HCT116 (cell line): ENCODE data around the gene SLFN12L. TPM values are rescaled to one million over a fixed set of nuclear protein-coding genes. Genes with fewer than 3 reads are reported as not detected.
"Not testable (repeated sequence)": the region's sequence is repeated elsewhere in the genome, so short reads cannot be mapped to it uniquely, and the experiment has no call there.

Experiments used
- ATAC-seq: fragments of 200-7000 bp; cut with Tn5 transposase; 2 replicates; pipeline ENCODE4 v1.9.1; 2020; ENCODE audit warnings: mild to moderate bottlenecking, moderate library complexity
- BruUV-seq: library from RNA; stranded (reverse); fragments of 400-500 nt; replicated peaks from 2 replicates; lab custom pipeline; 2021; lab: Mats Ljungman, UMichigan
- CTCF ChIA-PET: fragments of 300-600 bp; sonication (Branson Sonifier 250); formaldehyde crosslinking; loops from one replicate; lab custom pipeline; 2021; ENCODE audit warnings: antibody characterized with exemption; lab: Charles Lee
- POLR2A ChIA-PET: fragments of 300-600, 350-600 bp; sonication (Branson Sonifier 250); formaldehyde crosslinking; loops from one replicate; lab custom pipeline; 2021; ENCODE audit warnings: antibody characterized with exemption; lab: Charles Lee
- RAD21 ChIA-PET, 2 experiments: fragments of 300-600 bp; sonication (Branson Sonifier 250); formaldehyde crosslinking; loops; one replicate each; lab custom pipeline; 2023; ENCODE audit warnings: low total read pairs in 2 of 2; ENCODE audit not compliant: uncharacterized antibody in 2 of 2, unreplicated experiment in 2 of 2, low non-redundant PET in 1 of 2; lab: Charles Lee
- DNase-seq: peaks from one replicate; pipeline ENCODE4 v3.0.0-alpha.2; 2010; ENCODE audit warnings: low read depth, low spot score
- H2AFZ ChIP-seq: fragments of 200-600 bp; shearing (Covaris generic), sonication (generic); 2 replicates; pipeline ENCODE4 v1.6.1; 2017; ENCODE audit warnings: low read depth, mixed run types, mixed read lengths, antibody characterized with exemption, low read length; ENCODE audit not compliant: poor library complexity, severe bottlenecking
- H3K27ac ChIP-seq: 2 replicates; pipeline ENCODE4 v1.5.1; 2012; ENCODE audit warnings: low read depth, low read length
- H3K27me3 ChIP-seq: fragments of 200-600 bp; sonication (generic); 2 replicates; pipeline ENCODE4 v1.6.1; 2016; ENCODE audit warnings: mixed run types, low read length, mixed read lengths; ENCODE audit not compliant: insufficient read depth
- H3K36me3 ChIP-seq, 2 experiments: fragments of 200-500 bp in 1 of 2; fragments of 200-600 bp in 1 of 2; sonication (Bioruptor generic) in 1 of 2; sonication (generic) in 1 of 2; 2 replicates each; pipeline versions ENCODE4 v1.5.1 to v1.6.1; 2014 to 2016; ENCODE audit warnings: low read length in 2 of 2, inconsistent platforms in 1 of 2, mixed read lengths in 1 of 2, mixed run types in 1 of 2; ENCODE audit not compliant: insufficient read depth in 2 of 2, control insufficient read depth in 1 of 2
- H3K4me1 ChIP-seq, 2 experiments: fragments of 200-600 bp in 1 of 2; sonication (generic) in 1 of 2; 2 replicates each; pipeline versions ENCODE4 v1.5.1 to v1.6.1; 2012 to 2017; ENCODE audit warnings: low read length in 2 of 2, inconsistent platforms in 1 of 2, mild to moderate bottlenecking in 1 of 2, mixed read lengths in 1 of 2, mixed run types in 1 of 2, moderate library complexity in 1 of 2; ENCODE audit not compliant: insufficient read depth in 2 of 2, control insufficient read depth in 1 of 2
- H3K4me2 ChIP-seq: fragments of 200-600 bp; sonication (generic); 2 replicates; pipeline ENCODE4 v1.6.1; 2017; ENCODE audit warnings: mixed run types, low read length, mixed read lengths
- H3K4me3 ChIP-seq, 2 experiments: fragments of 200-600 bp in 1 of 2; sonication (generic) in 1 of 2; replicated peaks in 1 of 2; 2 replicates each; pipeline ENCODE4 v1.5.1; 2011 to 2016; ENCODE audit warnings: low read length in 2 of 2, control low read depth in 1 of 2, low read depth in 1 of 2, mild to moderate bottlenecking in 1 of 2, mixed read lengths in 1 of 2, mixed run types in 1 of 2
- H3K79me2 ChIP-seq: fragments of 200-600 bp; sonication (generic); 2 replicates; pipeline ENCODE4 v1.6.1; 2017; ENCODE audit warnings: mild to moderate bottlenecking, mixed run types, low read length, moderate library complexity, mixed read lengths; ENCODE audit not compliant: insufficient read depth
- H3K9ac ChIP-seq: fragments of 200-600 bp; sonication (generic); 2 replicates; pipeline ENCODE4 v1.6.1; 2016; ENCODE audit warnings: low read length, mixed read lengths
- H3K9me2 ChIP-seq: fragments of 200-600 bp; sonication (generic), shearing (Covaris generic); 2 replicates; pipeline ENCODE4 v1.6.1; 2017; ENCODE audit warnings: mixed run types, mild to moderate bottlenecking, moderate library complexity; ENCODE audit not compliant: insufficient read depth
- H3K9me3 ChIP-seq, 2 experiments: fragments of 200-500 bp in 1 of 2; fragments of 200-600 bp in 1 of 2; sonication (Bioruptor generic) in 1 of 2; sonication (generic) in 1 of 2; 2 replicates each; pipeline ENCODE4 v1.6.1; 2014 to 2017; ENCODE audit warnings: low read length in 2 of 2, mixed read lengths in 2 of 2, inconsistent platforms in 1 of 2, low read depth in 1 of 2, mild to moderate bottlenecking in 1 of 2, mixed run types in 1 of 2, moderate library complexity in 1 of 2; ENCODE audit not compliant: control insufficient read depth in 1 of 2, insufficient read depth in 1 of 2
- H4K20me1 ChIP-seq: fragments of 200-600 bp; sonication (generic), shearing (Covaris generic); 2 replicates; pipeline ENCODE4 v1.6.1; 2017; ENCODE audit warnings: mixed run types, mild to moderate bottlenecking, moderate library complexity; ENCODE audit not compliant: insufficient read depth
- ELF1 ChIP-seq: IDR thresholded peaks from 2 replicates; pipeline ENCODE4 v1.6.1; 2012; ENCODE audit warnings: low read depth, borderline replicate concordance
- EZH2 ChIP-seq: fragments of 200-600 bp; sonication (generic); IDR thresholded peaks from 2 replicates; pipeline ENCODE4 v1.6.1; 2017; ENCODE audit warnings: antibody characterized with exemption, mixed run types
- POLR2A ChIP-seq: IDR thresholded peaks from 2 replicates; pipeline ENCODE4 v1.7.0; 2011; ENCODE audit warnings: borderline replicate concordance; ENCODE audit not compliant: insufficient read depth, insufficient read length; ENCODE audit errors: extremely low read depth
- SIN3A ChIP-seq: IDR thresholded peaks from 2 replicates; pipeline ENCODE4 v1.6.1; 2012; ENCODE audit warnings: low read depth
- SRF ChIP-seq: IDR thresholded peaks from 2 replicates; pipeline ENCODE4 v1.6.1; 2012; ENCODE audit warnings: low read depth
- ZBTB33 ChIP-seq: IDR thresholded peaks from 2 replicates; pipeline ENCODE4 v1.6.1; 2011; ENCODE audit warnings: mild to moderate bottlenecking, low read length, moderate library complexity; ENCODE audit not compliant: insufficient replicate concordance; ENCODE audit errors: extremely low read depth
- ZNF274 ChIP-seq: fragments of 200-500 bp; sonication (Bioruptor generic); IDR thresholded peaks from 2 replicates; pipeline ENCODE4 v1.6.1; 2014; ENCODE audit warnings: mild to moderate bottlenecking, low read depth, low read length, inconsistent platforms
- intact Hi-C: fragments of 100-400 bp; cut with micrococcal nuclease; formaldehyde crosslinking; loops from 2 replicates; pipeline ENCODE4 v1.10.0; 2022
- total RNA-seq: library from RNA; stranded (reverse); gene quantifications from one replicate; pipeline ENCODE4 v1.2.1, GENCODE V29; 2021; ENCODE audit not compliant: unreplicated experiment

The SLFN12L gene
- total RNA-seq, 1 experiment from 2014 or later: 0.17 TPM

GRCh38 chr17:35566968-35567367 is 29.5 kb upstream of the SLFN12L start (continued):
- no peak for TF ChIP-seq ZBTB33
- no peak for TF ChIP-seq ZNF274
- TF ChIP-seq EZH2: no peak
- TF ChIP-seq ELF1: no peak
- no peak for TF ChIP-seq SIN3A

- H3K9me2 ChIP-seq, H4K20me1 ChIP-seq, CTCF ChIA-PET, H3K79me2 ChIP-seq, H3K9me3 ChIP-seq, H3K4me3 ChIP-seq, ATAC-seq, intact Hi-C loops, H3K4me1 ChIP-seq, H3K27ac ChIP-seq, RAD21 ChIA-PET, H2AFZ ChIP-seq, H3K4me2 ChIP-seq, DNase-seq, BruUV-seq, H3K9ac ChIP-seq, POLR2A ChIA-PET, H3K36me3 ChIP-seq: not testable (repeated sequence)
- peaks cover 17% of the 10 kb centered on the region for H3K27me3 ChIP-seq
Measured at GRCh38 chr17:35563181-35563580, 25.7 kb upstream of the SLFN12L start.

- H3K27me3 ChIP-seq: peaks cover 17% of the 10 kb centered on the region
- POLR2A ChIA-PET: no interaction called here
- H2AFZ ChIP-seq: no peak within 1 kb of the TSS
- H3K9ac ChIP-seq: no peak within 1 kb of the TSS
- H3K36me3 ChIP-seq: no peaks in the 10 kb centered on the region
- H3K79me2 ChIP-seq: no peaks in the 10 kb centered on the region
- TF ChIP-seq SRF (no peak), POLR2A (no peak), ZBTB33 (no peak)
- DNase-seq (no peak), ATAC-seq (no peak)
- H3K9me3 ChIP-seq: no peaks in the 10 kb centered on the region
- RAD21 ChIA-PET: no interaction called here
- no peak within 1 kb of the TSS for H3K27ac ChIP-seq
- CTCF ChIA-PET: no interaction called here
- no peaks in the 10 kb centered on the region for H4K20me1 ChIP-seq
- intact Hi-C loops: no loop called here
- no peak within 1 kb of the TSS for H3K4me2 ChIP-seq
- H3K9me2 ChIP-seq: no peaks in the 10 kb centered on the region
- no peak within 1 kb of the TSS for H3K4me3 ChIP-seq
- BruUV-seq: no TSS peak
- H3K4me1 ChIP-seq: no peaks in the 10 kb centered on the region
Measured at GRCh38 chr17:35560703-35561102, 23.2 kb upstream of the SLFN12L start, which contains the start of gene SLFN14. Gene SLFN14 (minus strand): TSS chr17:35560819. CDS start chr17:35558062, 2,757 bp downstream.
